SHP77 treated with DMSO at 0.1 percent for 48 hours (cell line): ENCODE results near the gene CCDC154.
"Not testable (repeated sequence)": the region's sequence is repeated elsewhere in the genome, so short reads cannot be mapped to it uniquely, and the experiment has no call there.

Experiments used
- DNase-seq: peaks from one replicate; lab custom pipeline; 2025; lab: John Stamatoyannopoulos, UW

CCDC154 gene

GRCh38 chr16:1443980-1444729 lies at the start of gene CCDC154:
Gene CCDC154, minus strand, starts transcription at chr16:1444556. Its CDS starts 234 bp downstream, at chr16:1444322.
- DNase-seq, result no peak

GRCh38 chr16:1493746-1494094 lies 49.4 kb upstream of the CCDC154 start:
- no peak for DNase-seq

- DNase-seq, result peak; percentile 33
Measured at GRCh38 chr16:1492923-1493745, 48.8 kb upstream of the CCDC154 start, which contains the start of gene TELO2. Gene TELO2, plus strand, starts transcription at chr16:1493360. Its CDS starts 922 bp downstream, at chr16:1494282.

GRCh38 chr16:1492082-1492922 lies 47.9 kb upstream of the CCDC154 start:
- DNase-seq, result no peak

GRCh38 chr16:1491327-1491726 lies 47.0 kb upstream of the CCDC154 start:
- peak; percentile 3 for DNase-seq

GRCh38 chr16:1489077-1489476 lies 44.7 kb upstream of the CCDC154 start:
- DNase-seq, result no peak

- no peak for DNase-seq
Measured at GRCh38 chr16:1488619-1489018, 44.3 kb upstream of the CCDC154 start, which contains the start of gene PTX4. Gene PTX4, minus strand, starts transcription at chr16:1488944. Its CDS starts 35 bp downstream, at chr16:1488909.

GRCh38 chr16:1488054-1488601 lies 43.8 kb upstream of the CCDC154 start:
- no peak for DNase-seq

- no peak for DNase-seq
Measured at GRCh38 chr16:1487395-1488053, 43.2 kb upstream of the CCDC154 start.

- no peak for DNase-seq
Measured at GRCh38 chr16:1486551-1487390, 42.4 kb upstream of the CCDC154 start.

- no peak for DNase-seq
Measured at GRCh38 chr16:1485847-1486496, 41.6 kb upstream of the CCDC154 start.

- DNase-seq, result no peak
Measured at GRCh38 chr16:1481906-1482835, 37.8 kb upstream of the CCDC154 start.

GRCh38 chr16:1478937-1479336 lies 34.6 kb upstream of the CCDC154 start:
- not testable (repeated sequence) for DNase-seq

GRCh38 chr16:1477033-1477432 lies 32.7 kb upstream of the CCDC154 start:
- DNase-seq, result no peak

- no peak for DNase-seq
Measured at GRCh38 chr16:1475552-1476114, 31.3 kb upstream of the CCDC154 start.

GRCh38 chr16:1474796-1475551 lies 30.6 kb upstream of the CCDC154 start, which contains the start of gene CLCN7:
Gene CLCN7, minus strand, starts transcription at chr16:1475028. Its CDS starts 54 bp downstream, at chr16:1474974.
- peak; percentile 37 for DNase-seq

GRCh38 chr16:1474082-1474795 lies 29.9 kb upstream of the CCDC154 start:
- no peak for DNase-seq
